K562 (cell line): ENCODE results near the gene MAPK13. TPM values are rescaled to one million over a fixed set of nuclear protein-coding genes. Genes with fewer than 3 reads are reported as not detected.
A peak's percentile ranks its signal among the peaks of the same experiment; 100 is the strongest.

Experiments used
- CEBPG ChIP-seq, 3 experiments: fragments of 200-800 bp in 1 of 3; sonication (Bioruptor generic) in 1 of 3; sonication (generic) in 1 of 3; formaldehyde crosslinking in 1 of 3; IDR thresholded peaks in 2 of 3; conservative IDR thresholded peaks in 1 of 3; 2 replicates each; pipeline versions ENCODE4 v1.6.1 to v1.8.0; 2016 to 2022; ENCODE audit warnings: missing compliant biosample characterization in 2 of 3, missing genetic modification characterization in 2 of 3, mild to moderate bottlenecking in 1 of 3, missing genetic modification reagents in 1 of 3
- CHD2 ChIP-seq: IDR thresholded peaks from 2 replicates; pipeline ENCODE4 v1.6.1; 2011; ENCODE audit warnings: low read depth, low read length
- ESRRB ChIP-seq: fragments of 250-450 bp; sonication (Bioruptor Pico); IDR thresholded peaks from 2 replicates; pipeline ENCODE4 v1.5.0; 2020; ENCODE audit warnings: mild to moderate bottlenecking, moderate library complexity, borderline replicate concordance
- FOXK2 ChIP-seq, 2 experiments: fragments of 450-650 bp; IDR thresholded peaks in 1 of 2; conservative IDR thresholded peaks in 1 of 2; 2 replicates each; pipeline ENCODE4 v1.6.1; 2016; ENCODE audit warnings: low read depth in 2 of 2, mild to moderate bottlenecking in 1 of 2
- NCOA6 ChIP-seq: fragments of 450-650 bp; IDR thresholded peaks from 2 replicates; pipeline ENCODE4 v1.6.1; 2017; ENCODE audit warnings: mild to moderate bottlenecking
- NCOR1 ChIP-seq: fragments of 450-650 bp; IDR thresholded peaks from 2 replicates; pipeline ENCODE4 v1.6.1; 2016; ENCODE audit warnings: mild to moderate bottlenecking, moderate library complexity
- NONO ChIP-seq, 2 experiments: fragments of 200-400 bp in 1 of 2; fragments of 450-650 bp in 1 of 2; formaldehyde crosslinking in 1 of 2; IDR thresholded peaks; 2 replicates each; pipeline ENCODE4 v1.6.1; 2017; ENCODE audit warnings: low read depth in 2 of 2, mild to moderate bottlenecking in 2 of 2, moderate library complexity in 2 of 2, low read length in 1 of 2
- RHOXF2B ChIP-seq: fragments of 250-450 bp; sonication (Bioruptor Pico); conservative IDR thresholded peaks from 2 replicates; pipeline ENCODE4 v1.5.1; 2021
- SMAD4 ChIP-seq: fragments of 250-450 bp; sonication (Bioruptor Pico); conservative IDR thresholded peaks from 2 replicates; pipeline ENCODE4 v1.8.0; 2021; ENCODE audit warnings: inconsistent platforms, mild to moderate bottlenecking, moderate library complexity
- YY1 ChIP-seq, 3 experiments: IDR thresholded peaks; 2 replicates each; pipeline ENCODE4 v1.6.1; 2011; ENCODE audit warnings: low read length in 2 of 3, mild to moderate bottlenecking in 2 of 3, moderate library complexity in 2 of 3, borderline replicate concordance in 1 of 3, control low read depth in 1 of 3, low read depth in 1 of 3; ENCODE audit not compliant: insufficient read depth in 3 of 3, insufficient replicate concordance in 2 of 3, control insufficient read depth in 1 of 3, insufficient read length in 1 of 3; ENCODE audit errors: extremely low read depth in 1 of 3
- ZNF584 ChIP-seq: fragments of 200-800 bp; sonication (Bioruptor generic); IDR thresholded peaks from 2 replicates; pipeline ENCODE4 v1.6.1; 2016; ENCODE audit warnings: low read depth, mild to moderate bottlenecking, missing genetic modification characterization, missing compliant biosample characterization
- ZNF75A ChIP-seq: fragments of 450-650 bp; formaldehyde crosslinking; IDR thresholded peaks from 2 replicates; pipeline ENCODE4 v1.4.0; 2020; ENCODE audit warnings: mild to moderate bottlenecking
- polyA plus RNA-seq, 8 experiments: library from polyadenylated mRNA; depleted of rRNA in 4 of 8; stranded (reverse) in 5 of 8; unstranded in 3 of 8; fragments of >200 nt; fragmentation: Nextera tagmentation in 2 of 8; fragmentation: Illumina TruSeq in 1 of 8; extraction: Ambion mirVana in 2 of 8; extraction: Trizol in 1 of 8; gene quantifications; 2 replicates each; pipeline versions ENCODE4 v1.2.1 to v1.2.3, GENCODE V29; 2011 to 2014; ENCODE audit warnings: inconsistent platforms in 1 of 8, missing spikeins in 1 of 8
- total RNA-seq, 7 experiments: library from RNA; depleted of rRNA in 6 of 7; stranded (reverse); fragments of >200 nt in 6 of 7; fragmentation: Illumina TruSeq in 2 of 7; extraction: Trizol in 2 of 7; gene quantifications; 2 replicates each; pipeline versions ENCODE4 v1.2.1 to v1.2.3, GENCODE V29; 2011 to 2021; ENCODE audit warnings: low replicate concordance in 1 of 7
- TF ChIP-seq, protein P1 (sequence below), 2 experiments: fragments of 150-350 bp in 1 of 2; IDR thresholded peaks; 2 replicates each; pipeline ENCODE4 v1.6.1; 2012 to 2016; ENCODE audit warnings: low read depth in 2 of 2, low read length in 2 of 2, mild to moderate bottlenecking in 1 of 2, moderate library complexity in 1 of 2
- TF ChIP-seq, protein P2 (sequence below): sonication (generic); formaldehyde crosslinking; IDR thresholded peaks from 2 replicates; pipeline ENCODE4 v1.8.1; 2023; ENCODE audit warnings: mild to moderate bottlenecking, missing genetic modification reagents
- TF ChIP-seq, protein P3 (sequence below): fragments of 200-400 bp; formaldehyde crosslinking; IDR thresholded peaks from 2 replicates; pipeline ENCODE4 v1.6.1; 2017; ENCODE audit warnings: mild to moderate bottlenecking, low read depth, low read length, moderate library complexity
- TF ChIP-seq, protein P4 (sequence below): fragments of 450-650 bp; formaldehyde crosslinking; conservative IDR thresholded peaks from 2 replicates; pipeline ENCODE4 v1.4.0; 2022; ENCODE audit warnings: mild to moderate bottlenecking, missing genetic modification characterization

Gene MAPK13
- total and polyA plus RNA-seq, 9 of the 15 experiments (the other 6 are each of a cell fraction or from before 2014, with no cell fraction given): 0.03 to 2.3 (median 0.48) TPM; not detected in 1

DNA sequence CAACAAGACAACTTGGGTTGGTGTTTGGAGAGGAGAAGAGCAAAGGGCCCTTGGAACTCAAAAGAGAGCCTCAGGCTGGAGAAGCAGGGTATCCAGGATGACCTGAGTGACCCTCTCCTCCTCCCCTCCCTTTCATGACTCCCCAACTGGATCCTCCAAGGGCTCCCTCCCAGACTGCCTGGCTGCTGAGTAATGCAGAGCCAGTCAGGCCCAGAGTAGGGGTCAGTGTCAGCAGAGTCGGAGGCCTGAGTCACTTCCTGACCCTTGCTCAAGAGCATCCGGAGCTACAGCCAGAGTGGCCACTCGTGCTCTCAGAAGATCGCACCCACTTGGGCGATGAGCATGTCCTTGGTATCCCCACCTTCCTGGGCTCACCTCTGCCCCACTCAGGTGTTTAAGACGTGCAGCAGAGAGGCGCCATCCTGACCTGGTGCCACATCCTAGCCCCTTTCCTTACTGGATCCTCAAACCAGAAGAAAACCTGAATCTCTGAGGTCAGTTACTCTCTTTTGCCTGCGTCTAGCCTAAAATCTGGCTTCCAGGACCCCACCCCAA lies 2.8 kb upstream of the MAPK13 start (continued):
- TF ChIP-seq, protein P1, sequence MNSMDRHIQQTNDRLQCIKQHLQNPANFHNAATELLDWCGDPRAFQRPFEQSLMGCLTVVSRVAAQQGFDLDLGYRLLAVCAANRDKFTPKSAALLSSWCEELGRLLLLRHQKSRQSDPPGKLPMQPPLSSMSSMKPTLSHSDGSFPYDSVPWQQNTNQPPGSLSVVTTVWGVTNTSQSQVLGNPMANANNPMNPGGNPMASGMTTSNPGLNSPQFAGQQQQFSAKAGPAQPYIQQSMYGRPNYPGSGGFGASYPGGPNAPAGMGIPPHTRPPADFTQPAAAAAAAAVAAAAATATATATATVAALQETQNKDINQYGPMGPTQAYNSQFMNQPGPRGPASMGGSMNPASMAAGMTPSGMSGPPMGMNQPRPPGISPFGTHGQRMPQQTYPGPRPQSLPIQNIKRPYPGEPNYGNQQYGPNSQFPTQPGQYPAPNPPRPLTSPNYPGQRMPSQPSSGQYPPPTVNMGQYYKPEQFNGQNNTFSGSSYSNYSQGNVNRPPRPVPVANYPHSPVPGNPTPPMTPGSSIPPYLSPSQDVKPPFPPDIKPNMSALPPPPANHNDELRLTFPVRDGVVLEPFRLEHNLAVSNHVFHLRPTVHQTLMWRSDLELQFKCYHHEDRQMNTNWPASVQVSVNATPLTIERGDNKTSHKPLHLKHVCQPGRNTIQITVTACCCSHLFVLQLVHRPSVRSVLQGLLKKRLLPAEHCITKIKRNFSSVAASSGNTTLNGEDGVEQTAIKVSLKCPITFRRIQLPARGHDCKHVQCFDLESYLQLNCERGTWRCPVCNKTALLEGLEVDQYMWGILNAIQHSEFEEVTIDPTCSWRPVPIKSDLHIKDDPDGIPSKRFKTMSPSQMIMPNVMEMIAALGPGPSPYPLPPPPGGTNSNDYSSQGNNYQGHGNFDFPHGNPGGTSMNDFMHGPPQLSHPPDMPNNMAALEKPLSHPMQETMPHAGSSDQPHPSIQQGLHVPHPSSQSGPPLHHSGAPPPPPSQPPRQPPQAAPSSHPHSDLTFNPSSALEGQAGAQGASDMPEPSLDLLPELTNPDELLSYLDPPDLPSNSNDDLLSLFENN (IDR thresholded peaks at IDR 0.05; ENCODE audit: low read depth in 2 of 2, low read length in 2 of 2): 0 out of 4 replicates have a peak, but pooled peaks of 1 of the 2 experiments have one; percentile 35
- no peak for TF ChIP-seq NCOA6
- peak; percentile 86 for TF ChIP-seq SMAD4 (CRISPR knock-in tag)
- peak; percentile 81 for TF ChIP-seq ZNF584
- TF ChIP-seq, protein P2, sequence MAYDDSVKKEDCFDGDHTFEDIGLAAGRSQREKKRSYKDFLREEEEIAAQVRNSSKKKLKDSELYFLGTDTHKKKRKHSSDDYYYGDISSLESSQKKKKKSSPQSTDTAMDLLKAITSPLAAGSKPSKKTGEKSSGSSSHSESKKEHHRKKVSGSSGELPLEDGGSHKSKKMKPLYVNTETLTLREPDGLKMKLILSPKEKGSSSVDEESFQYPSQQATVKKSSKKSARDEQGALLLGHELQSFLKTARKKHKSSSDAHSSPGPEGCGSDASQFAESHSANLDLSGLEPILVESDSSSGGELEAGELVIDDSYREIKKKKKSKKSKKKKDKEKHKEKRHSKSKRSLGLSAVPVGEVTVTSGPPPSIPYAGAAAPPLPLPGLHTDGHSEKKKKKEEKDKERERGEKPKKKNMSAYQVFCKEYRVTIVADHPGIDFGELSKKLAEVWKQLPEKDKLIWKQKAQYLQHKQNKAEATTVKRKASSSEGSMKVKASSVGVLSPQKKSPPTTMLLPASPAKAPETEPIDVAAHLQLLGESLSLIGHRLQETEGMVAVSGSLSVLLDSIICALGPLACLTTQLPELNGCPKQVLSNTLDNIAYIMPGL (CRISPR knock-in tag): no peak
- no peak for TF ChIP-seq ZNF75A (CRISPR knock-in tag)
- TF ChIP-seq NONO (IDR thresholded peaks at IDR 0.05; ENCODE audit: low read depth in 2 of 2, low read length in 1 of 2): no peak
- no peak for TF ChIP-seq YY1 (IDR thresholded peaks at IDR 0.05; ENCODE audit: borderline replicate concordance in 1 of 3, control insufficient read depth in 1 of 3, extremely low read depth in 1 of 3, insufficient read depth in 3 of 3, insufficient read length in 1 of 3, insufficient replicate concordance in 2 of 3, low read depth in 1 of 3, low read length in 2 of 3)
- TF ChIP-seq, protein P3, sequence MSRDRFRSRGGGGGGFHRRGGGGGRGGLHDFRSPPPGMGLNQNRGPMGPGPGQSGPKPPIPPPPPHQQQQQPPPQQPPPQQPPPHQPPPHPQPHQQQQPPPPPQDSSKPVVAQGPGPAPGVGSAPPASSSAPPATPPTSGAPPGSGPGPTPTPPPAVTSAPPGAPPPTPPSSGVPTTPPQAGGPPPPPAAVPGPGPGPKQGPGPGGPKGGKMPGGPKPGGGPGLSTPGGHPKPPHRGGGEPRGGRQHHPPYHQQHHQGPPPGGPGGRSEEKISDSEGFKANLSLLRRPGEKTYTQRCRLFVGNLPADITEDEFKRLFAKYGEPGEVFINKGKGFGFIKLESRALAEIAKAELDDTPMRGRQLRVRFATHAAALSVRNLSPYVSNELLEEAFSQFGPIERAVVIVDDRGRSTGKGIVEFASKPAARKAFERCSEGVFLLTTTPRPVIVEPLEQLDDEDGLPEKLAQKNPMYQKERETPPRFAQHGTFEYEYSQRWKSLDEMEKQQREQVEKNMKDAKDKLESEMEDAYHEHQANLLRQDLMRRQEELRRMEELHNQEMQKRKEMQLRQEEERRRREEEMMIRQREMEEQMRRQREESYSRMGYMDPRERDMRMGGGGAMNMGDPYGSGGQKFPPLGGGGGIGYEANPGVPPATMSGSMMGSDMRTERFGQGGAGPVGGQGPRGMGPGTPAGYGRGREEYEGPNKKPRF: no peak
- no peak for TF ChIP-seq CHD2
- TF ChIP-seq CEBPG (CRISPR knock-in tag; IDR thresholded peaks at IDR 0.05): peak; percentile 72
- peak; percentile 18 to 79; a peak in 3 of 4 replicates for TF ChIP-seq CEBPG (tag; conservative IDR thresholded peaks at IDR 0.05 in 1 of 2, IDR thresholded peaks at IDR 0.05 in 1 of 2)
- no peak for TF ChIP-seq FOXK2 (conservative IDR thresholded peaks at IDR 0.05 in 1 of 2, IDR thresholded peaks at IDR 0.05 in 1 of 2; ENCODE audit: low read depth in 2 of 2)
- TF ChIP-seq, protein P4, sequence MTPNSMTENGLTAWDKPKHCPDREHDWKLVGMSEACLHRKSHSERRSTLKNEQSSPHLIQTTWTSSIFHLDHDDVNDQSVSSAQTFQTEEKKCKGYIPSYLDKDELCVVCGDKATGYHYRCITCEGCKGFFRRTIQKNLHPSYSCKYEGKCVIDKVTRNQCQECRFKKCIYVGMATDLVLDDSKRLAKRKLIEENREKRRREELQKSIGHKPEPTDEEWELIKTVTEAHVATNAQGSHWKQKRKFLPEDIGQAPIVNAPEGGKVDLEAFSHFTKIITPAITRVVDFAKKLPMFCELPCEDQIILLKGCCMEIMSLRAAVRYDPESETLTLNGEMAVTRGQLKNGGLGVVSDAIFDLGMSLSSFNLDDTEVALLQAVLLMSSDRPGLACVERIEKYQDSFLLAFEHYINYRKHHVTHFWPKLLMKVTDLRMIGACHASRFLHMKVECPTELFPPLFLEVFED: no peak
- peak; percentile 62; the same call in 1 of the 2 replicates for TF ChIP-seq NCOR1
- TF ChIP-seq ESRRB (CRISPR knock-in tag): no peak
- TF ChIP-seq RHOXF2B (CRISPR knock-in tag): no peak
